H9 (cell line): ENCODE results near the gene CHD9. TPM values are rescaled to one million over a fixed set of nuclear protein-coding genes. Genes with fewer than 3 reads are reported as not detected.

Experiments used
- DNase-seq: peaks from one replicate; pipeline ENCODE4 v3.0.0-alpha.2; 2017
- H2AFZ ChIP-seq: one replicate; pipeline ENCODE4 v1.6.1; 2013; ENCODE audit warnings: mild to moderate bottlenecking, low read length, control low read depth, moderate library complexity
- H2AK5ac ChIP-seq: 2 replicates; pipeline ENCODE4 v1.6.1; 2013; ENCODE audit warnings: low read length, control low read depth, mixed read lengths; ENCODE audit not compliant: insufficient read length
- H2BK120ac ChIP-seq: one replicate; pipeline ENCODE4 v1.6.1; 2013; ENCODE audit warnings: low read depth, mild to moderate bottlenecking, low read length, control low read depth, inconsistent platforms; ENCODE audit not compliant: poor library complexity, severe bottlenecking
- H2BK12ac ChIP-seq: 2 replicates; pipeline ENCODE4 v1.6.1; 2013; ENCODE audit warnings: low read length, control low read depth, mixed read lengths, low read depth; ENCODE audit not compliant: insufficient read length
- H2BK15ac ChIP-seq: 2 replicates; pipeline ENCODE4 v1.6.1; 2013; ENCODE audit warnings: low read depth, low read length, control low read depth
- H2BK20ac ChIP-seq: one replicate; pipeline ENCODE4 v1.6.1; 2013; ENCODE audit warnings: low read depth, mild to moderate bottlenecking, low read length, control low read depth, inconsistent platforms; ENCODE audit not compliant: poor library complexity, severe bottlenecking
- H2BK5ac ChIP-seq: 2 replicates; pipeline ENCODE4 v1.6.1; 2013; ENCODE audit warnings: low read length, control low read depth, mixed read lengths; ENCODE audit not compliant: insufficient read length
- H3K14ac ChIP-seq: 2 replicates; pipeline ENCODE4 v1.6.1; 2013; ENCODE audit warnings: low read length, control low read depth; ENCODE audit not compliant: insufficient read depth
- H3K18ac ChIP-seq: 2 replicates; pipeline ENCODE4 v1.6.1; 2013; ENCODE audit warnings: low read depth, mild to moderate bottlenecking, mixed read lengths, low read length, control low read depth; ENCODE audit not compliant: insufficient read length
- H3K23ac ChIP-seq: 2 replicates; pipeline ENCODE4 v1.6.1; 2013; ENCODE audit warnings: low read length, control low read depth, mixed read lengths, low read depth; ENCODE audit not compliant: insufficient read length
- H3K23me2 ChIP-seq: 2 replicates; pipeline ENCODE4 v1.6.1; 2013; ENCODE audit warnings: low read depth, mild to moderate bottlenecking, mixed read lengths, low read length, control low read depth; ENCODE audit not compliant: insufficient read length, poor library complexity, severe bottlenecking
- H3K27ac ChIP-seq: 2 replicates; pipeline ENCODE4 v1.5.1; 2013; ENCODE audit warnings: low read length, control low read depth, mixed read lengths, low read depth; ENCODE audit not compliant: insufficient read length
- H3K27me3 ChIP-seq: 2 replicates; pipeline ENCODE4 v1.6.1; 2013; ENCODE audit warnings: low read length, control low read depth, inconsistent platforms; ENCODE audit not compliant: insufficient read depth
- H3K4ac ChIP-seq: 2 replicates; pipeline ENCODE4 v1.6.1; 2013; ENCODE audit warnings: low read depth, mild to moderate bottlenecking, control low read depth, inconsistent platforms, low read length, moderate library complexity
- H3K4me1 ChIP-seq: 2 replicates; pipeline ENCODE4 v1.6.1; 2013; ENCODE audit warnings: low read length, control low read depth, inconsistent platforms; ENCODE audit not compliant: insufficient read depth
- H3K4me2 ChIP-seq: 2 replicates; pipeline ENCODE4 v1.6.1; 2013; ENCODE audit warnings: low read length, control low read depth, mixed read lengths; ENCODE audit not compliant: insufficient read length, insufficient read depth
- H3K56ac ChIP-seq: 2 replicates; pipeline ENCODE4 v1.6.1; 2013; ENCODE audit warnings: low read depth, mild to moderate bottlenecking, mixed read lengths, low read length, control low read depth; ENCODE audit not compliant: insufficient read length
- H3K79me1 ChIP-seq: 2 replicates; pipeline ENCODE4 v1.6.1; 2013; ENCODE audit warnings: low read depth, mild to moderate bottlenecking, moderate library complexity, low read length, control low read depth, inconsistent platforms; ENCODE audit not compliant: insufficient read depth, poor library complexity, severe bottlenecking
- H3K79me2 ChIP-seq: 2 replicates; pipeline ENCODE4 v1.6.1; 2013; ENCODE audit warnings: low read length, control low read depth, inconsistent platforms; ENCODE audit not compliant: insufficient read depth
- H3K9ac ChIP-seq: 2 replicates; pipeline ENCODE4 v1.6.1; 2013; ENCODE audit warnings: low read length, control low read depth, mixed read lengths; ENCODE audit not compliant: insufficient read length; ENCODE audit errors: extremely low read depth
- H3K9me3 ChIP-seq: one replicate; pipeline ENCODE4 v1.6.1; 2013; ENCODE audit warnings: low read depth, low read length, inconsistent platforms; ENCODE audit not compliant: control insufficient read depth
- H3T11ph ChIP-seq: one replicate; pipeline ENCODE4 v1.6.1; 2013; ENCODE audit warnings: mild to moderate bottlenecking, low read length, control low read depth, inconsistent platforms
- H4K20me1 ChIP-seq: one replicate; pipeline ENCODE4 v1.6.1; 2013; ENCODE audit not compliant: control insufficient read depth, insufficient read length, insufficient read depth
- H4K5ac ChIP-seq: 2 replicates; pipeline ENCODE4 v1.6.1; 2013; ENCODE audit warnings: low read depth, mild to moderate bottlenecking, mixed read lengths, low read length, control low read depth; ENCODE audit not compliant: insufficient read length
- H4K8ac ChIP-seq: replicated peaks from 2 replicates; pipeline ENCODE4 v1.6.1; 2013; ENCODE audit warnings: low read length, control low read depth, mixed read lengths, low read depth; ENCODE audit not compliant: insufficient read length
- H4K91ac ChIP-seq: 2 replicates; pipeline ENCODE4 v1.6.1; 2013; ENCODE audit warnings: low read depth, mild to moderate bottlenecking, moderate library complexity, mixed read lengths, low read length, control low read depth; ENCODE audit not compliant: insufficient read length
- H3K27ac Mint-ChIP-seq, 3 experiments: 2 replicates in 2 of 3; 3 replicates in 1 of 3; pipeline ENCODE4 v1.8.0; 2020 to 2021; ENCODE audit warnings: mixed read lengths in 3 of 3, mild to moderate bottlenecking in 1 of 3, moderate library complexity in 1 of 3
- H3K27me3 Mint-ChIP-seq: 2 replicates; pipeline ENCODE4 v1.8.0; 2021; ENCODE audit warnings: low read depth, mild to moderate bottlenecking, moderate library complexity, mixed read lengths
- H3K36me3 Mint-ChIP-seq, 3 experiments: 2 replicates in 2 of 3; 3 replicates in 1 of 3; pipeline ENCODE4 v1.8.0; 2020 to 2021; ENCODE audit warnings: low read depth in 3 of 3, mixed read lengths in 3 of 3; ENCODE audit not compliant: insufficient read depth in 1 of 3
- H3K4me1 Mint-ChIP-seq, 2 experiments: 2 replicates each; pipeline ENCODE4 v1.8.0; 2020; ENCODE audit warnings: mixed read lengths in 2 of 2
- H3K4me3 Mint-ChIP-seq, 2 experiments: 2 replicates in 1 of 2; 3 replicates in 1 of 2; pipeline ENCODE4 v1.8.0; 2020 to 2021; ENCODE audit warnings: mild to moderate bottlenecking in 2 of 2, mixed read lengths in 2 of 2, moderate library complexity in 1 of 2
- H3K9me3 Mint-ChIP-seq, 2 experiments: 2 replicates in 1 of 2; 3 replicates in 1 of 2; pipeline ENCODE4 v1.8.0; 2020; ENCODE audit warnings: mild to moderate bottlenecking in 2 of 2, mixed read lengths in 2 of 2, moderate library complexity in 1 of 2
- WGBS: extraction: QIAGEN DNeasy Blood & Tissue Kit; methylation state at CpG from one replicate; pipeline ENCODE4 v1.1.7; 2013; ENCODE audit warnings: missing lambda C conversion rate, low lambda C conversion rate, mixed read lengths; ENCODE audit not compliant: insufficient read length; ENCODE audit errors: extremely low coverage; 5-methylcytosine and 5-hydroxymethylcytosine counted together
- total RNA-seq: library from RNA; stranded (reverse); gene quantifications from 2 replicates; pipeline ENCODE4 v1.2.1, GENCODE V29; 2021
- TF ChIP-seq, protein P1 (sequence below): fragments of 200-600 bp; sonication (generic); conservative IDR thresholded peaks from 3 replicates; pipeline ENCODE4 v1.8.0; 2021; ENCODE audit warnings: antibody characterized with exemption, mild to moderate bottlenecking

CHD9 gene
- total RNA-seq, 1 experiment from 2014 or later, result 46.2 TPM

DNA sequence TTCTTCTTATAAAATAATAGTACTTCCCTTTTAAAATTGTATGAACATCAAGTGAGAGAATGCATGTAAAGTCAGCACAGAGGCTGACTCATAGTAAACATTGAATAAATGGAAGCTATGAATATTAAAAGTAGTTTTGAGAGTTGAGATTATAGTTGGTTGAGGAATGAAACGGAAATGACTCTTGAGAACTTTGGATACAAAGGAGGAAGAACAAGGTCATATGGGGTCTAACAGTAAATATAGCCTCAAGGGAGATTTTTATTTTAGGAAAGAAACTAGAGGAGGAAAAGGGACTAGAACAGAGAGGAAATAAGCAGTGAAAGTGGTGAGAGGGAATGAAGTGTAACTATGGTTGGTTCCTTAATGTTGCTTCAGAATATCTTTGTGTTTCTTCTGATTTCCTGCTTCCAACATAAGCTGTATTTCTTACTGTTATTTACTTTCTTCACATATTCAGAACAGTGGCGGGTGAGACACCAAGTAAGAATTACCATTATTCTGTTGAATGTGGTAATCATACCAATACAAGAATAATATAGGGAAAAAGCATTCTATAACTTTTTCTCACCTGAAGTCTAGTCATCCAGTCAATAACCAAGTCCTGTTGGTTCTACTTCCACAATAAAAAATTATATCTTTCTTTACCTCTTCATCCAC, 165.1 kb downstream of the CHD9 start:
- no peak overlapping the region for H2BK20ac ChIP-seq
- H2BK15ac ChIP-seq, result no peak overlapping the region
- Mint-ChIP-seq H3K27me3 (no peaks in the 10 kb centered on the region), H3K36me3 (peaks cover 4 to 29% (median 25%) of the 10 kb centered on the region in 3 experiments; a peak in 6 of 7 replicates), H3K4me3 (no peak overlapping the region), H3K27ac (no peak overlapping the region), H3K4me1 (peaks cover 0 to 11% of the 10 kb centered on the region in 2 experiments; a peak in 2 of 4 replicates), H3K9me3 (no peaks in the 10 kb centered on the region)
- no peak overlapping the region for H3T11ph ChIP-seq
- no peak for DNase-seq
- no peak overlapping the region for H2BK12ac ChIP-seq
- no peak overlapping the region for H4K8ac ChIP-seq
- no peaks in the 10 kb centered on the region for H4K20me1 ChIP-seq
- H4K91ac ChIP-seq, result no peak overlapping the region
- no peak overlapping the region for H2BK120ac ChIP-seq
- H3K23ac ChIP-seq, result no peak overlapping the region
- H3K4me1 ChIP-seq, result no peaks in the 10 kb centered on the region
- no peak overlapping the region for H4K5ac ChIP-seq
- no peak overlapping the region for H3K18ac ChIP-seq
- TF ChIP-seq, protein P1, sequence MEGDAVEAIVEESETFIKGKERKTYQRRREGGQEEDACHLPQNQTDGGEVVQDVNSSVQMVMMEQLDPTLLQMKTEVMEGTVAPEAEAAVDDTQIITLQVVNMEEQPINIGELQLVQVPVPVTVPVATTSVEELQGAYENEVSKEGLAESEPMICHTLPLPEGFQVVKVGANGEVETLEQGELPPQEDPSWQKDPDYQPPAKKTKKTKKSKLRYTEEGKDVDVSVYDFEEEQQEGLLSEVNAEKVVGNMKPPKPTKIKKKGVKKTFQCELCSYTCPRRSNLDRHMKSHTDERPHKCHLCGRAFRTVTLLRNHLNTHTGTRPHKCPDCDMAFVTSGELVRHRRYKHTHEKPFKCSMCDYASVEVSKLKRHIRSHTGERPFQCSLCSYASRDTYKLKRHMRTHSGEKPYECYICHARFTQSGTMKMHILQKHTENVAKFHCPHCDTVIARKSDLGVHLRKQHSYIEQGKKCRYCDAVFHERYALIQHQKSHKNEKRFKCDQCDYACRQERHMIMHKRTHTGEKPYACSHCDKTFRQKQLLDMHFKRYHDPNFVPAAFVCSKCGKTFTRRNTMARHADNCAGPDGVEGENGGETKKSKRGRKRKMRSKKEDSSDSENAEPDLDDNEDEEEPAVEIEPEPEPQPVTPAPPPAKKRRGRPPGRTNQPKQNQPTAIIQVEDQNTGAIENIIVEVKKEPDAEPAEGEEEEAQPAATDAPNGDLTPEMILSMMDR, result no peak
- no peaks in the 10 kb centered on the region for H3K27me3 ChIP-seq
- H3K4me2 ChIP-seq, result no peak overlapping the region
- H2AK5ac ChIP-seq, result no peak overlapping the region
- H3K56ac ChIP-seq, result no peak overlapping the region
- H3K23me2 ChIP-seq, result no peaks in the 10 kb centered on the region
- H3K9me3 ChIP-seq, result no peaks in the 10 kb centered on the region
- H3K27ac ChIP-seq, result no peak overlapping the region
- H2AFZ ChIP-seq, result no peak overlapping the region
- no peak overlapping the region for H3K4ac ChIP-seq
- no peak overlapping the region for H3K14ac ChIP-seq
- H3K79me1 ChIP-seq, result no peaks in the 10 kb centered on the region
- H2BK5ac ChIP-seq, result no peak overlapping the region
- WGBS, result 100% methylated on average over 1 of the region's 2 CpGs
- H3K79me2 ChIP-seq, result peaks cover 2% of the 10 kb centered on the region; the same call in 1 of the 2 replicates
- no peak overlapping the region for H3K9ac ChIP-seq
